Lung (tissue), 12 donors: Measurements from ENCODE around the gene NASP. TPM values are rescaled to one million over a fixed set of nuclear protein-coding genes. Genes with fewer than 3 reads are reported as not detected.

ENCODE experiments used
- ATAC-seq: fragments of 200-7000 bp; cut with Tn5 transposase; one replicate; pipeline ENCODE4 v1.9.1; 2020; ENCODE audit warnings: moderate number of reproducible peaks; ENCODE audit not compliant: insufficient read depth, low FRiP score
- DNase-seq, 3 donors: peaks; one replicate each; pipeline ENCODE4 v3.0.0-alpha.2; 2013 to 2017
- H3K27ac ChIP-seq, 2 donors: one replicate each; pipeline ENCODE4 v1.5.1; 2013; ENCODE audit warnings: mild to moderate bottlenecking in 2 of 2, moderate library complexity in 2 of 2, control low read depth in 1 of 2, inconsistent platforms in 1 of 2, low read depth in 1 of 2, low read length in 1 of 2
- H3K27me3 ChIP-seq, 3 donors: one replicate each; pipeline ENCODE4 v1.5.1; 2013; ENCODE audit warnings: low read length in 2 of 3; ENCODE audit not compliant: control insufficient read depth in 3 of 3, insufficient read depth in 3 of 3
- H3K36me3 ChIP-seq, 4 donors: one replicate each; pipeline ENCODE4 v1.5.1; 2013; ENCODE audit warnings: low read length in 4 of 4, mild to moderate bottlenecking in 1 of 4, moderate library complexity in 1 of 4; ENCODE audit not compliant: control insufficient read depth in 4 of 4, insufficient read depth in 4 of 4
- H3K4me1 ChIP-seq, 5 donors: one replicate each; pipeline ENCODE4 v1.5.1; 2013; ENCODE audit warnings: low read length in 5 of 5, mild to moderate bottlenecking in 2 of 5, moderate library complexity in 1 of 5; ENCODE audit not compliant: control insufficient read depth in 5 of 5, insufficient read depth in 5 of 5
- H3K4me3 ChIP-seq: one replicate; pipeline ENCODE4 v1.5.1; 2013; ENCODE audit warnings: mild to moderate bottlenecking, control low read depth, moderate library complexity
- H3K9ac ChIP-seq, 2 donors: one replicate each; pipeline ENCODE4 v1.5.1; 2013; ENCODE audit warnings: low read length in 2 of 2, control low read depth in 1 of 2; ENCODE audit not compliant: insufficient read depth in 1 of 2
- H3K9me3 ChIP-seq, 4 donors: one replicate each; pipeline ENCODE4 v1.5.1; 2013; ENCODE audit warnings: low read length in 3 of 4, mild to moderate bottlenecking in 1 of 4, moderate library complexity in 1 of 4; ENCODE audit not compliant: control insufficient read depth in 4 of 4, insufficient read depth in 3 of 4
- CTCF ChIP-seq: IDR thresholded peaks from 2 replicates; pipeline ENCODE4 v1.5.1; 2012; ENCODE audit warnings: mild to moderate bottlenecking; ENCODE audit errors: control extremely low read depth, extremely low read depth
- WGBS, 2 donors: extraction: QIAGEN DNeasy Blood & Tissue Kit; methylation state at CpG; one replicate each; pipeline ENCODE4 v1.1.7; 2013; 5-methylcytosine and 5-hydroxymethylcytosine counted together
- polyA plus RNA-seq, 2 donors: library from polyadenylated mRNA; stranded (reverse); fragments of 200-250 nt; gene quantifications; one replicate each; pipeline ENCODE4 v1.2.1, GENCODE V29; 2013
- total RNA-seq, 2 donors: library from RNA; depleted of rRNA in 1 of 2; stranded (reverse); fragments of >200 nt in 1 of 2; gene quantifications; one replicate each; pipeline ENCODE4 v1.2.1, GENCODE V29; 2014 to 2021
- donor health status: control.
- donor health status: control.
- donor health status: Bipolar disorder and iron deficiency.
- donor health status: healthy.
- donor health status: DM: yes; HTN: yes; CAD: no.

The NASP gene
- total and polyA plus RNA-seq, 4 donors, result 56.8 to 110 (median 89.4) TPM

- H3K9me3 ChIP-seq, result no peaks in the 10 kb centered on the region
- DNase-seq (no peak), ATAC-seq (no peak)
- TF ChIP-seq CTCF, result no peak
- peaks cover 19 to 59% (median 48%) of the 10 kb centered on the region in 4 donors for H3K36me3 ChIP-seq
- 97% methylated on average over 10 of the region's 10 CpGs for WGBS, 2 donors
- H3K27ac ChIP-seq, result no peak overlapping the region
- no peak overlapping the region for H3K9ac ChIP-seq
- no peaks in the 10 kb centered on the region for H3K4me1 ChIP-seq
- H3K4me3 ChIP-seq, result no peak overlapping the region
- H3K27me3 ChIP-seq, result no peaks in the 10 kb centered on the region
These were observed 26.9 kb downstream of the NASP start for GRCh38 chr1:45610589-45611226.

GRCh38 chr1:45612941-45613579, 29.2 kb downstream of the NASP start:
- Histone ChIP-seq H3K9me3 (no peaks in the 10 kb centered on the region), H3K4me1 (no peaks in the 10 kb centered on the region), H3K36me3 (peaks cover 34 to 66% (median 57%) of the 10 kb centered on the region in 4 donors), H3K9ac (no peak overlapping the region), H3K27me3 (no peaks in the 10 kb centered on the region), H3K27ac (no peak overlapping the region), H3K4me3 (no peak overlapping the region)
- ATAC-seq (no peak), DNase-seq (no peak)
- 84 to 88% methylated on average over 8 of the region's 8 CpGs for WGBS, 2 donors
- no peak for TF ChIP-seq CTCF

DNA sequence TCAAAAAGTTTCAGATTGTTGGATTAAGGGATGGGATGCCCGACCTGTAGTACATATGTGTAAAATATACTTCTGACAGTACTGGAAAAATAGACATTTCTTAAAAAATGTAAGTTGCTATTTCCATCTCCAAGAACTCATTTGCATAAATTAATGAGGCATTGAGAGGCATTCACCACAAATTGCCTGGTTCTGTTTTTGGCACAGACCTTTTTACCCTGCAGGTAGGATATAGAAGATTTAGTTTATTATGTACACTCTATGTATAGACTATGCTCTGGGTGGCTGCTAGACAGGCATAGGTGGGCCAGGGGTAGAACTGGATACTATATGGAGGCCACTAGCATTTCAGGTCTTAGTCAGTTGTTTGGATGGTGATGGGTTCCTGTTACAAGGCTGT, 32.0 kb downstream of the NASP start:
- TF ChIP-seq CTCF, result no peak
- peaks cover 0 to 11% (median 0%) of the 10 kb centered on the region in 5 donors for H3K4me1 ChIP-seq
- ATAC-seq, result no peak
- WGBS, 2 donors, result 95 to 98% methylated on average over 1 of the region's 1 CpG
- no peaks in the 10 kb centered on the region for H3K27me3 ChIP-seq
- H3K27ac ChIP-seq, result no peak overlapping the region
- no peak overlapping the region for H3K4me3 ChIP-seq
- H3K36me3 ChIP-seq, result peaks cover 31 to 48% (median 42%) of the 10 kb centered on the region in 4 donors
- no peak overlapping the region for H3K9ac ChIP-seq
- no peak for DNase-seq
- no peaks in the 10 kb centered on the region for H3K9me3 ChIP-seq
